GM12872 (cell line): ENCODE measurements around the gene JUNB.

ENCODE experiments used
- TF ChIP-seq, protein P1 (sequence below): IDR thresholded peaks from 3 replicates; pipeline ENCODE4 v1.5.1; 2011; ENCODE audit warnings: low read depth, mild to moderate bottlenecking, low read length, moderate library complexity; ENCODE audit not compliant: insufficient read depth

The JUNB gene

DNA sequence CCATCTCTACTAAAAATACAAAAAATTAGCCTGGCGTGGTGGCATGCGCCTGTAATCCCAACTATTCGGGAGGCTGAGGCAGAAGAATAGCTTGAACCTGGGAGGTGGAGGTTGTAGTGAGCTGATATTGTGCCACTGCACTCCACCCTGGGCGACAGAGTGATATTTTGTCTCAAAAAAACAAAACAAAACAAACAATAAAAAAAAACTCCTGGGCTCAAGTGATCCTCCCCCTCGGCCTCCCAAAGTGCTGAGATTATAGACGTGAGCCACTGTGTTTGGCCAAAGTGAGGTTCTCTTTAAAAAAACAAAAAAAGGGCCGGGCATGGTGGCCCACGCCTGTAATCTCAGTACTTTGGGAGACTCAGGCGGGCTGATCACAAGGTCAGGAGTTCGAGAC lies 3.8 kb upstream of the JUNB start:
- TF ChIP-seq, protein P1, sequence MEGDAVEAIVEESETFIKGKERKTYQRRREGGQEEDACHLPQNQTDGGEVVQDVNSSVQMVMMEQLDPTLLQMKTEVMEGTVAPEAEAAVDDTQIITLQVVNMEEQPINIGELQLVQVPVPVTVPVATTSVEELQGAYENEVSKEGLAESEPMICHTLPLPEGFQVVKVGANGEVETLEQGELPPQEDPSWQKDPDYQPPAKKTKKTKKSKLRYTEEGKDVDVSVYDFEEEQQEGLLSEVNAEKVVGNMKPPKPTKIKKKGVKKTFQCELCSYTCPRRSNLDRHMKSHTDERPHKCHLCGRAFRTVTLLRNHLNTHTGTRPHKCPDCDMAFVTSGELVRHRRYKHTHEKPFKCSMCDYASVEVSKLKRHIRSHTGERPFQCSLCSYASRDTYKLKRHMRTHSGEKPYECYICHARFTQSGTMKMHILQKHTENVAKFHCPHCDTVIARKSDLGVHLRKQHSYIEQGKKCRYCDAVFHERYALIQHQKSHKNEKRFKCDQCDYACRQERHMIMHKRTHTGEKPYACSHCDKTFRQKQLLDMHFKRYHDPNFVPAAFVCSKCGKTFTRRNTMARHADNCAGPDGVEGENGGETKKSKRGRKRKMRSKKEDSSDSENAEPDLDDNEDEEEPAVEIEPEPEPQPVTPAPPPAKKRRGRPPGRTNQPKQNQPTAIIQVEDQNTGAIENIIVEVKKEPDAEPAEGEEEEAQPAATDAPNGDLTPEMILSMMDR: no peak

DNA sequence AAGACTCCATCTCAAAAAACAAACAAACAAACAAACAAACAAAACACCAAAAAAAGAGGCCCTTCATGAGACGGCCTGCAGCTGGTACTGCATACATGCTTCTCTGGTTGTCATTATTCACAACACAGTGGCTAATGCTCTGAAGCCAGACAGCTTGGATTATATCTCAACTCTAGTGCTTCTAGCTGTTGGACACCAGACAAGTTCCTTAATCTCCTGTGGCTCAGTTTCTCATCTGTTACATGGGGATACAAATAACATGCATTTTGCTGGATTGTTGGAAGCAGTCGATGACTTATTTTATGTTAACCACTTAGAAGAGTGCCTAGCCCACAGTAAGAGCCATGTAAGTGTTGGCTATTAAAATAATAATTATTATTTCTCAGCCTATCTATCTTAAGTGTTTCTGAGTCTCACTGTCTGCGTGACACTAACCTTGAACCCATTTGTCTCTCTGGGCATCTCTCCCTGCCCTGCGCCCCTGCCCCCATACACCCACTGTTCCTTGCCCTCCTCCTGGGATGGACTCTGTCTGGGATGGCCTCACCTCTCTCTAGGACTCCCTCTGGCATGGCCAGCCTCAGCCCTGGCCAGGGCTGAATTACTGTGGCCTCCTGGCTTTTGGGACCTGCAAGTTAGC lies 3.1 kb upstream of the JUNB start:
- TF ChIP-seq, protein P1: no peak

DNA sequence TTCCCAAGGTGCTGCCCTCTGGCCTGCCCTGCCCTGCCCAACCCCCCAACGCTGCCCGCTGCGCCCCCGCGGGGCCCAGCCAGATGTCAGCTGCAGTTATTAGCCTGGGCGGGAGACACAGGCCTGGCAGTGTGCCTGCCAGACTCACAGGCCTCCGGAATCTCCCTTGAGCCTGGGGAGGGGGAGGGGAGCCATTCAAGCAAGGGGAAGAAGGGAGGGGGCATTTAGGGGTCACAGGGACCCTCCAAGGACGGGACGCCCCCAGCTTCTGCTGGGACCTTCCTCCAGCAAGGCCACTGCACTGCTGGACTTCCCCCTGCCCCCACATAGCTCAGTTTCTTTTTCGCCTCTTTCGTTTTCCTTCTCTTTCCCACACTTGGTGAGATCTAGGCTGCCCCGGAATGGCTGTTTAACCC lies 2.6 kb upstream of the JUNB start:
- TF ChIP-seq, protein P1: peak; percentile 16; the same call in 1 of the 3 replicates

DNA sequence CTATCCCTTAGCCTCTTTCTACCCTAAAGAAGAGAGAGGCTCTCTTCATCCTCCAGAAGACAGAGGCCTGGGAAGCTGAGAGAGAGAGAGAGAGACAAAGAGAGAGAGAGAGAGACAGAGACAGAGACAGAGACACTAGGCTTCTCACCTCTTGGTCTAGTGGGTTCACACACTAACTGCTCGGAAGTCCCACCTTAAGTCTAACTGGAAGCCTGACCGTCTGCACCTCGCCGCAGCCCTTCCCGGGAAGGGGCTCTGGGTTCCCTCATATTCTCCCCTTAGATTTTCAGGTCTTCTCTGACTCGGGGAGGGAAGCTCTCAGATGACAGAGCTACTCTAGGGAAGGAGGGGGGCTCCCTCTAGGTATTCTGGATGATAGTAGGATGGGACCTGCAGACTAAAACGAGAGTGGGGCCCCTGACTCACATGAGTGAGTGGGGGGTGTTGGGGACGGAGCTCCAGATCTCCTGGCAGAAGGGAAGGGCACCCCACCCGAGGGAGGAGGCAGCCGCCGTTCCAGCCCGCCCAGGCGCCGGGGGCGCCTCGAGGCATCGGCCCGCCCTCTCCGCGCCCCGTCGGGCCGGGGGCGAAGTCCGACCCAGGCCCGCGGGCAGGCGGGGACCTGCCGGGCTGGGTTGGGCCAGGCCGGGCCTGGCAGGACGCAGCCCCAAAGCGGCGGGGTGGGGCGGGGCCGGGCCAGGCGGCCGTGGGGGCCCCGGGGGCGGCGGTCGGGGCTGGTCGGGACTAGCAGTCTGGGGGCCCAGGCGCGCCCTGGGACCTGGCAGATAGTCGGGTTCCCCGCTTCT lies 2.0 kb upstream of the JUNB start:
- TF ChIP-seq, protein P1: no peak

DNA sequence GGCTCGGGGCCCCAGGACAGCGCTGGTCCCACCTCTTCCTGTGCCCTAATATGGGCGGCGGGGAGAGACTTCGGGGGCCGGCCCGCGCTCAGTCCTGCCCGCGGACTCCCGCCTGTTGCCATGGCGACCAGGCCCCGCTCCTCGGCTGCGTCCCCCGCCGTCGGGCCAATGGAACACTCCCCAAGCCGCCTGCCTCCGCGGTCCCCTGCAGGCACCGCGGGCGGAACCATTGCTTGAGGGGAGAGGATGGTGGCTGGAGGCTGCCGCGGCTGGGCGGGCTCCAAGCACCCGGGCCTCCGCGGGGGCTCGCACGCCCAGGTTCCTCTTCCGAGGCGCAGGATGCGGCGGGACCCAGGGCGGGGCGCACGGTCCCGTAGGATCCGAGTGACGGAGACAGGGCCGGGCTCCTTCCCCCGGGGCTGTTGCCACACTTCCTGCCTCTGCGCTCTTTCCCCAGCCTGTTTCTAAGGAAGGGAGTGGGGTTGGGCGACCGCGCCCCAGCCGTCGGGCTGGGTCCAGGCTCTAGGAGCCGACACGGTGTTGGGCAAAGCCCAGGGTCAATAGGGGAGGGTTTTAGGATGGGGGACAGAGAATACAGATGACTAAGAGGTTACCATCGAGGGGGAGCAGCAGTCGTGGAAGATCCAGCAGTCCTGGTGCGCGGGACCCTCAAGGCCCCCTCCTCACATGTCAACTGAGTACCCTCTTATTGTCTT lies 1.2 kb upstream of the JUNB start:
- TF ChIP-seq, protein P1: no peak

DNA sequence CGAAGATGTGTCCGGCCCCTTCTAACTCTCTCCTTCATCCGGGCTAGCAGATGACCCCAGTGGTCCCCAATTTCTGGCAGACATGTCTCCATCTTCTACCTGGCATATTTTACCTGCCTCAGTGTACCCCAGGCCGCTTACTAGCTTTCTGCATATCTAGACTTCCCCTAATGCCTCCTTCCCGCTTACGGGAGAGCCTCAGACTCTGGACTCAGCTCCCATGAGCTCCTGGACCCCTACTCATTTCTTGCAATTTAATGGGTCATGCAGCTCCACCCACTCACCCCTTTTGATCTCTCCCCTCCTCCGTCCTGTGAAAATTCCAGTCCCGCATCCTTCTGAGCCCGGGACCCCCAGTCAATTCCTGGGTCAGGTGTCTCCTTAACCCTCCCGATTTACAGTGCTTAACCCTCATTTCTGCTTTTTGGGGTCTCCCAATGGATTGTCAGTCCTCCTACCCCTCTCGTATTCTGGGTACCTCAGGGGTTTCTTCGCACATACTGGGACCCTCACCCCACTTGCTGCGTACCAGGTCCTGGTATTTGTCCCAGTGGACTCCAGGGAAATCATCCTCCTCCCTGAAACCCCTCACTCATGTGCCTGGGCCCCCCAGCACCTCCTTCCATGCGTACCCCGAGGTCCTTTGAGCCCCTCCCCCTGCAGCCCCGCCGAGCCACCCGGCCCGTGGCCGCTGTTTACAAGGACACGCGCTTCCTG lies 500 bp upstream of the JUNB start:
- TF ChIP-seq, protein P1: no peak
